Measurements from ENCODE around the gene CXXC1.

DNA sequence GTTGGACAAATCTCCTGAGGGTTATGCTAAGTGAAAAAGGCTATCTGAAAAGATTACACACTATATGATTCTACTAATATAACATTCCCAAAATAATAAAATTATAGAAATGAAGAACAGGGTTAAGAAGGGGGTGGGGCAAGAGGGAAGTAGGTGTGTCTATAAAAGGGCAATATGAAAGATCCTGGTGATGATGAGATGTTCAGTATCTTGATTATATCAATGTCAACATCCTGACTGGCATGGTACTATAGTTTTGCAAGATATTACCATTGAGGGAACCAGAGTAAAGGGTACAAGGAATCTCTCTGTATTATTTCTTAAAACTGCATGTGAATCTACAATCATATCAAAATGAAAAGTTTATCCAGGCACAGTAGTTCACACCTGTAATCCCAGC, 37.9 kb downstream of the CXXC1 start:
- TF ChIP-seq CSDC2 (CRISPR knock-in tag; IDR thresholded peaks at IDR 0.05), result no peak
- no peak for TF ChIP-seq TCF4 (CRISPR knock-in tag; IDR thresholded peaks at IDR 0.05; ENCODE audit: borderline replicate concordance)
- no peak for TF ChIP-seq TOX (CRISPR knock-in tag; IDR thresholded peaks at IDR 0.05; ENCODE audit: borderline replicate concordance)
- TF ChIP-seq, protein P1, sequence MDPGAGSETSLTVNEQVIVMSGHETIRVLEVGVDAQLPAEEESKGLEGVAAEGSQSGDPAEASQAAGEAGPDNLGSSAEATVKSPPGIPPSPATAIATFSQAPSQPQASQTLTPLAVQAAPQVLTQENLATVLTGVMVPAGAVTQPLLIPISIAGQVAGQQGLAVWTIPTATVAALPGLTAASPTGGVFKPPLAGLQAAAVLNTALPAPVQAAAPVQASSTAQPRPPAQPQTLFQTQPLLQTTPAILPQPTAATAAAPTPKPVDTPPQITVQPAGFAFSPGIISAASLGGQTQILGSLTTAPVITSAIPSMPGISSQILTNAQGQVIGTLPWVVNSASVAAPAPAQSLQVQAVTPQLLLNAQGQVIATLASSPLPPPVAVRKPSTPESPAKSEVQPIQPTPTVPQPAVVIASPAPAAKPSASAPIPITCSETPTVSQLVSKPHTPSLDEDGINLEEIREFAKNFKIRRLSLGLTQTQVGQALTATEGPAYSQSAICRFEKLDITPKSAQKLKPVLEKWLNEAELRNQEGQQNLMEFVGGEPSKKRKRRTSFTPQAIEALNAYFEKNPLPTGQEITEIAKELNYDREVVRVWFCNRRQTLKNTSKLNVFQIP (CRISPR knock-in tag; IDR thresholded peaks at IDR 0.05; ENCODE audit: borderline replicate concordance, low read depth), result no peak
- no peak for TF ChIP-seq RARB (CRISPR knock-in tag; IDR thresholded peaks at IDR 0.05)
- no peak for TF ChIP-seq ARNTL (CRISPR knock-in tag; IDR thresholded peaks at IDR 0.05; ENCODE audit: borderline replicate concordance, low read depth)
- TF ChIP-seq, protein P2, sequence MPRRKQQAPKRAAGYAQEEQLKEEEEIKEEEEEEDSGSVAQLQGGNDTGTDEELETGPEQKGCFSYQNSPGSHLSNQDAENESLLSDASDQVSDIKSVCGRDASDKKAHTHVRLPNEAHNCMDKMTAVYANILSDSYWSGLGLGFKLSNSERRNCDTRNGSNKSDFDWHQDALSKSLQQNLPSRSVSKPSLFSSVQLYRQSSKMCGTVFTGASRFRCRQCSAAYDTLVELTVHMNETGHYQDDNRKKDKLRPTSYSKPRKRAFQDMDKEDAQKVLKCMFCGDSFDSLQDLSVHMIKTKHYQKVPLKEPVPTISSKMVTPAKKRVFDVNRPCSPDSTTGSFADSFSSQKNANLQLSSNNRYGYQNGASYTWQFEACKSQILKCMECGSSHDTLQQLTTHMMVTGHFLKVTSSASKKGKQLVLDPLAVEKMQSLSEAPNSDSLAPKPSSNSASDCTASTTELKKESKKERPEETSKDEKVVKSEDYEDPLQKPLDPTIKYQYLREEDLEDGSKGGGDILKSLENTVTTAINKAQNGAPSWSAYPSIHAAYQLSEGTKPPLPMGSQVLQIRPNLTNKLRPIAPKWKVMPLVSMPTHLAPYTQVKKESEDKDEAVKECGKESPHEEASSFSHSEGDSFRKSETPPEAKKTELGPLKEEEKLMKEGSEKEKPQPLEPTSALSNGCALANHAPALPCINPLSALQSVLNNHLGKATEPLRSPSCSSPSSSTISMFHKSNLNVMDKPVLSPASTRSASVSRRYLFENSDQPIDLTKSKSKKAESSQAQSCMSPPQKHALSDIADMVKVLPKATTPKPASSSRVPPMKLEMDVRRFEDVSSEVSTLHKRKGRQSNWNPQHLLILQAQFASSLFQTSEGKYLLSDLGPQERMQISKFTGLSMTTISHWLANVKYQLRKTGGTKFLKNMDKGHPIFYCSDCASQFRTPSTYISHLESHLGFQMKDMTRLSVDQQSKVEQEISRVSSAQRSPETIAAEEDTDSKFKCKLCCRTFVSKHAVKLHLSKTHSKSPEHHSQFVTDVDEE (CRISPR knock-in tag; IDR thresholded peaks at IDR 0.05), result no peak
- no peak for TF ChIP-seq ZNF8 (CRISPR knock-in tag; IDR thresholded peaks at IDR 0.05)
- TF ChIP-seq, protein P3, sequence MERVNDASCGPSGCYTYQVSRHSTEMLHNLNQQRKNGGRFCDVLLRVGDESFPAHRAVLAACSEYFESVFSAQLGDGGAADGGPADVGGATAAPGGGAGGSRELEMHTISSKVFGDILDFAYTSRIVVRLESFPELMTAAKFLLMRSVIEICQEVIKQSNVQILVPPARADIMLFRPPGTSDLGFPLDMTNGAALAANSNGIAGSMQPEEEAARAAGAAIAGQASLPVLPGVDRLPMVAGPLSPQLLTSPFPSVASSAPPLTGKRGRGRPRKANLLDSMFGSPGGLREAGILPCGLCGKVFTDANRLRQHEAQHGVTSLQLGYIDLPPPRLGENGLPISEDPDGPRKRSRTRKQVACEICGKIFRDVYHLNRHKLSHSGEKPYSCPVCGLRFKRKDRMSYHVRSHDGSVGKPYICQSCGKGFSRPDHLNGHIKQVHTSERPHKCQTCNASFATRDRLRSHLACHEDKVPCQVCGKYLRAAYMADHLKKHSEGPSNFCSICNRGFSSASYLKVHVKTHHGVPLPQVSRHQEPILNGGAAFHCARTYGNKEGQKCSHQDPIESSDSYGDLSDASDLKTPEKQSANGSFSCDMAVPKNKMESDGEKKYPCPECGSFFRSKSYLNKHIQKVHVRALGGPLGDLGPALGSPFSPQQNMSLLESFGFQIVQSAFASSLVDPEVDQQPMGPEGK (CRISPR knock-in tag; IDR thresholded peaks at IDR 0.05; ENCODE audit: borderline replicate concordance), result no peak
- TF ChIP-seq ESRRG (CRISPR knock-in tag; IDR thresholded peaks at IDR 0.05), result no peak
- no peak for TF ChIP-seq ZFP30 (CRISPR knock-in tag; IDR thresholded peaks at IDR 0.05)
- TF ChIP-seq ZC3H10 (CRISPR knock-in tag; IDR thresholded peaks at IDR 0.05), result no peak
- no peak for TF ChIP-seq PPARA (CRISPR knock-in tag; IDR thresholded peaks at IDR 0.05; ENCODE audit: borderline replicate concordance)
- no peak for TF ChIP-seq SNAI2 (CRISPR knock-in tag; IDR thresholded peaks at IDR 0.05)

Data from SK-N-SH treated with all-trans-retinoic acid at 6 μM for 48 hours (cell line).